COLO668 (cell line): ENCODE results near the gene TMCO4.
"Not testable (repeated sequence)": the region's sequence is repeated elsewhere in the genome, so short reads cannot be mapped to it uniquely, and the experiment has no call there.

Source experiments
- DNase-seq: peaks from one replicate; lab custom pipeline; 2025; ENCODE audit not compliant: unreplicated experiment; lab: John Stamatoyannopoulos, UW

The TMCO4 gene

DNA sequence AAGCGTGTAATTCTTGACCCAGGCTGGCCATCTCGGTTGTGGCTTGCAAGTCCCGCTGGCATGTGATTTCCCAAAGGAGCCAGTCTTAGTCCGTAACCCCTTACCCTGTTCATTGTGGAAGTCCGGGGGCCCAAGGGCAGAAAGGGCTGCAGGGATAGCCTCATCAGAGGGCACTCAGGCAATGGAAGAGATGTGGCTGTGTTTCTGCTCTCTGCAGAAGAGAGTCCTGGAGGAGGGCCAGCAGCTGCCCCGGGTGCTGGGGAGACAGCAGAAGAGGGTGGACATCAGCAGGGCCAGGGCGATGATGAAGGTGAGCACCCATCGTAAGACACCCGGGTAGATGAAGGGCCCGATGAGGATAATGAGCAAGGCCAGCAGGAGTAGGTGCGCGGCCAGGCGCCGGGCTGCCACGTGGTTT is 14.5 kb upstream of the TMCO4 start:
- peak; percentile 68 for DNase-seq

GRCh38 chr1:19813643-19813960 is 13.9 kb upstream of the TMCO4 start:
- DNase-seq: no peak

DNA sequence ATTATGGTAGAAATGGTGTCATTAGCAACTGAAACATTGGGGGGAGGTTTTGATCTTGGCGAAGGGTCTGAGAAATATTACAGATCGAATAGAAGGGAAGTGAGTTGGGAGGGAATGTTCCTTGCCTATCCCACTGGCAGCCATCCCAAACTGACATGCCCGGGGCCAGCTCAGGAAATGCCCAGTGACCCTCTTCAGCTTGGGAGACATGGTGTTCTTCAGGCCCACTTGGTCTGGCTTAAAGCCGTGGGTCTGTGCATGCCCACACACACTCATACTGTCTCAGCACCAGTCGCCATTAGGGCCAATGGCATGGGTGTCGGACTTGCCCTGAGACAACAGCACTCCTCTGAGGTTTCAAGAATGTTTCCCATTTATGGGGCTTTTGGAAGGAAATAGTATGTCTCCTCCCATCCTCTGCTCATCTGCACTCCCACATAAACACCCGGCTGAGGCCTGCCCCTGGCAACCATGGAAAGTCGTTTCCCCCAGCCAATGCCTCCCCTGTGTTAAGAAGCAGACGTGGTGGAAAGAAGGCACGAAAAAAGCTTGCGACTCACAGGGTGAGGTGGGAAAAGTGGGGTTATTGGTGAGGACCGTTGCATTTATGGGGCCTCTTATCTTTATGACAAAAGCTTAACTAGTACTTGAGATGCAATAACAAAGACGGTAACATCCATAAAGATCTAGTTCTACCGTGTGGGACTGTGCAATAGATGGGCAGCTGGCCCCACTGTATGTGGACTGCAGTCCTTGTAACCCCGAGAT is 13.3 kb upstream of the TMCO4 start:
- DNase-seq: no peak

GRCh38 chr1:19811206-19811851 is 11.6 kb upstream of the TMCO4 start:
- peak; percentile 57 for DNase-seq

DNA sequence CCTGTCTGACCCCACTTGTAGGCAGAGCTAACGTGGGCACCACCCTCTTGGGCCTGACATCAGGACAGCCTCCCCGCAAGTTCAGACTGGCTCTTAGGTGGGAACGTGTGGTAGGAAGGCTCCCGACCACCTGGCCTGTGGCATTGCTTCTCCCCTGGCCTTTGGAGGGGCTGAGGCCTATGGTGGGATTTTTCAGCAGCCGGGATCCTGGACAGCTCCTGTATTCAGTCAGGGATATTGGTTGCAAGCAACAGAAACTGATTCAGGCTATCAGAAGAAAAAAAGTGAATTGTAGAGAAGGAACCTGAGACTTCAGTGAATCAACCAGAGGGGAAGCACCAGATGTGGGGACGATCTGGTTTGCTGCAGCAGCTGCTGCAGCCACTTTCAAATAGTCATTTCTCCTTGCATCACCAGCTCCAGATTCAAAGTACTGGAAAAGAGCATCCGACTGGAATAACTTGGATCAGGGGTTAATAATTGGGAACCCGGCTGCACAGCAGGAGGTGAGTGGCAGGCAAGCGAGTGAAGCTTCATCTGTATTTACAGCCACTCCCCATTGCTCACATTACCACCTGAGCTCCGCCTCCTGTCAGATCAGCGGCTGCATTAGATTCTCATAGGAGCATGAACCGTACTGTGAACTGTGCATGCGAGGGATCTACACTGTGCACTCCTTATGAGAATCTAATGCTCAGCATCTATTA is 9.5 kb upstream of the TMCO4 start:
- peak; percentile 61 for DNase-seq

- DNase-seq: no peak
Observed at GRCh38 chr1:19808351-19808750, 8.6 kb upstream of the TMCO4 start.

- no peak for DNase-seq
Observed at GRCh38 chr1:19804831-19805251, 5.1 kb upstream of the TMCO4 start.

DNA sequence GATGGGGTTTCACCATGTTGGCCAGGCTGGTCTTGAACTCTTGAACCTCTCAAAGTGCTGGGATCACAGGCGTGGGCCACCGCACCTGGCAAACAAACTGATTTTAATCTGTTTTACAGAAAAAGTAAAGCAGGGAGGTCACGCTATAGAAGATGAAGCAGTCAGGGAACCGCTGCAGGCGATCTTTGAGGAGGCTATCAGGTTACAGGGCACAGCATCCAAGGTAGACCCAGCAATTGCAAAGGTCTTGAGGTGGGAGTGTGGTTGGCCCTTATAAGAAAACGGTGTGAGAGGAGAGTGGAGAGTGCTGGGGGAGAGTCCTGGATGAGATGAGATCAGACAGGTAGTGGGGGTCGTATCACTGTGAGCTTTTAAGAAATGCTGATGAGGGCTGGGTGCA is 2.6 kb upstream of the TMCO4 start:
- DNase-seq: no peak

DNA sequence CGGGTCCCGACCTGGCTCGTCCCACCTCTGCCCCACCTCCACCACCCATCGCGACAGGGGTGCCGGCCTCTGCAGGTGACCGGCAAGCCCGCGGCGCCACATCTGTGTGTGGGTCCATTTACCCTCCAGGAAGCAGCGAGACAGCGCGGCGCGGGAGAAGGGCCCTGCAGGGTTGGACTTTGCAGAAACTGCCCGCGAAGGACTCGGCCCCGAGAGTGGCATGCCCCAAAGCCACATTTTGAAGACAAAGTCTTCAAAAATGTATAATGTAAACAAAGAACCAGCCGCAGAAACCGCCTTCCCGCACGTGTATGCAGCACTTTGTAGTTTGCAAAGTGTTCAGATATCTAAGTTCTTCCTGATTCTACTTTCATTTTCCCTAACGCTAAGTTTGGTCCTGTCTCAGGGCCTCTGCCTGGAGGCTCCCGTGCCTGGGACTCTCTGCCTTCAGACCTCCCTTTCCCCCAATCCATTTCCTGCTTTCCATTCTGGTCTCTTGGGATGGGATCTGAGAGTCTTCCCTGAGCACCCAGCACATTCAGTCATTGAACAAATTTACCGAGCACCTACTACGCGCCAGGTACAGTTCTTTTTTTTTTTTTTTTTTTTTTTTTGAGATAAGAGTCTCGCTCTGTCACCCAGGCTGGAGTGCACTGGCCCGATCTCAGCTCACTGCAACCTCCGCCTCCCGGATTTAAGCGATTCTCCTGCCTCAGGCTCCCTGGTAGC is 524 bp upstream of the TMCO4 start:
- peak; percentile 93 for DNase-seq

DNA sequence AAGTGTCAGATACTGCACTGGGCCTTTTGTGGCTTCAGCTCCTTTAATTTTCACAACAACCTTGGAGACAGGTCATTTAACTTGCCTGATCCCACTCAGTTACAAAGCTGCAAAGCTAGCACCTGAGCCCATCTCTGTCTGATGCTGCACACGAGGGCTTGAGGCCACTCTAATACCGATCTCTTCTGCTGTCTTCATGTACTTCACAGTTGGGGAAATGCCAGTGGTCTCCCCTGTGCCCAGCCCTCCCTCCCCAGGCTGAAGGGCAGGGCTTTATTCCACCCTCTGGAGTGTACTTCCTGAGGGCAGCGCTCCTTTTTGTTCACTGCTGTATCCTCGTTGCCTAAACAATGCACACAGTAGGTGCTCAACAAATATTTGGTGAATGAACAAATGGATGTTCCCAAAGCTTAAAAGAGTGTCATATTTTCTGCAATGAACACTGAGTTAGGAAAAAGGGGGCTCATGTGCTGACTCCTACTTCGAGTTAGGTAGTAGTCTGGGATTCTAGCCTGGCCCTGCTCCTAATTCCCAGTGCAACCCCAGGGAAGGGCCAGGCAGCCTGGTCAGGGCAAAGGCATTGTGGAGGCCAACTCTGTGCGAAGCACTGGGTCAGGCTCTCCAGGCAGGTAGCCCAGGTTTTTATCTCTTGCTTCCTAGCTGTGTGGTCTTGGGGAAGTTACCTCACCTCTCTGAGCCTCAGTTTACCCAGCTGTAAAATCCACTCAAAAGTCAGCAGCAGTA is 1.1 kb downstream of the TMCO4 start:
- no peak for DNase-seq

DNA sequence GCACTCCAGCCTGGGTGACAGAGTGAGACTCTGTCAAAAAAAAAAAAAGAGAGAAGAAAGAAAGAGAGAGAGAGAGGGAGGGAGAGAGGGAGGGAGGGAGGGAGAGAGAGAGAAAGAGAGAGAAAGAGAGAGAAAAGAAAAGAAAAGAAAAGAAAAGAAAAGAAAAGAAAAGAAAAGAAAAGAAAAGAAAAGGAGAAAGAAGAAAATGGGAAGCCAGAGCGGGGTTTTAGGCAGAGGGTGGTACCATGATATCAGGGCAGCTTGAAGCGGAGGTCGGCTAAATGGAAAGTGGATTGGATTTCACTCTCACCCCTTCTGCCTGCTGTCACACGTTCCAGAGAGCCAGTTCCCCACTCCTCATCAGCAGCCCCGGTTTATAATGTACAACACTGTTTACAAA is 1.9 kb downstream of the TMCO4 start:
- no peak for DNase-seq

DNA sequence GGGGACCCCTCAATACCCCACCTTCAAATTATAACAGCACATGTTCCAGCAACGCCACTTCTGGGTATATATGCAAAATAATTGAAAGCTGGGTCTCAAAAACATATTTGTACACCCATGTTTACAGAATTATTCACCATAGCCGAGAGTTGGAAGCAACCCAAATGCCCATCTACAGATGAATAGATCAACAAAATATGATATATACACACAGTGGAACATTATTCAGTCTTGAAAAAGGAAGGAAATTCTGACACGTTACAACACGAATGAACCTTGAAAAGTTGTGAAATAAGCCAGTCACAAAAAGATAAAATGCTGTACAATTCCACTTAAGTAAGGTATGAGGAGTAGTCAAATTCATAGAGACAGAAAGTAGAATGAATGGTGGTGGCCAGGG is 5.1 kb downstream of the TMCO4 start:
- DNase-seq: no peak

DNA sequence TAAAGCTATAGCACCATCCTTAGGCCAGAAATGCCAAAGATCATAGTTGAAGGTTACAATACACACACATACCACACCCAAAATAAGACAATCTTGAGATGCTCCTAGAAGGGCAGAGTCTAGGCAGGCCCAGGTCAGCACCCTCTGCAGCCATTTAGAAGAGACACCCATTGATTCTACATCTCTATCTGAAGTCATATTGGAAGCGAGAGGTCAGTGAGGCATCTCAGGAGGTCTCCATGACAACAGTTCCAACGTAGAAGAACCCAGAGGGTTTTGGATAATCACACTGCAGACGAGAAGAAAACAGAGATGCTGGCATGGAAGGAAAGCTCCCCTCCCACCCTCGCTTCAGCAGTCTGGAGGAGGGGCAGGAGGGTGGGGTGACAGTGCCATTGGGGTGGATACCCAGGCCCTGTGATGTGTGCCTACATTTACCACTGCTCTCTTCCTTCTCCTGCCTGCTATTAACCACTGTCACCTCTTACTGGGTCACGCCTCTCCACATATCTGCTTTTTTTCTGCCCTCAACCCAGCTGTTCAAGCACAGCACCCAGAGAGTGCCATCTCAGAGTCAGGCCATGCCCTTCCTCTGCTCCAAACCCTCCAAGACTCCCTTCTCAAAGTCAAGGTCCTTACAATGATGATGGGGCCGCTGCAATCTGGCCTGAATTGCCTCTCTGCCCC is 6.2 kb downstream of the TMCO4 start:
- DNase-seq: no peak

DNA sequence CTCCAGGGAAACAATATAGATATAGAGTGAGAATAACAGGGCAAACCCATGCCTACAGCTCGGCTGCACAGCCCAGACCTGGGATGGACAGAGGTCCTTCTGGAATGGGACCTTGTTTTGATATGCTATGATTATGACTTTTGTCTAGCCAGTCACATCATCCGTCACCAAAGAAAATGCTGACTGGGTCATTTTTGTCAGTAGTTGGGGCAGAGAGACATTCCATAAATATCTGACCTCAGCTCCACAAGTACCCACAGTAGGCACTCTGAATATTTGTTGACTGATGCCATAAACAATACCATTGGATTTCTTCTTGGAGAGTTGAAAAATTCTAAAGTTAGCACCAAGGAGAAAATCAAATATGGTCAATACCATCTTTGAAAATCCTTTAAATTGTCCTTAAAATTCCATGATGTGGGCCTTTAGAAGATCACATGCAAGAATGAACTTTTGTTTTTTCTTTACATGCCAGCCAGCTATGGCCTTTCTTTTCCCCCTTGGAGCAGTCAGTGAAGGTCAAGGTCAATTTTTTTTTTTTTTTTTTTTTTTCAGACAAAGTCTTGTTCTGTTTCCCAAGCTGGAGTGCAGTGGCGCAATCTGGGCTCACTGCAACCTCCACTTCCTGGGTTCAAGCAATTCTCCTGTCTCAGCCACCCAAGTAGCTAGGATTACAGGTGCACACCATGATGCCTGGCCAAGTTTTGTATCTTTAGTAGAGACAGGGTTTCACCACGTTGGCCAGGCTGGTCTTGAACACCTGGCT is 7.3 kb downstream of the TMCO4 start:
- DNase-seq: no peak

DNA sequence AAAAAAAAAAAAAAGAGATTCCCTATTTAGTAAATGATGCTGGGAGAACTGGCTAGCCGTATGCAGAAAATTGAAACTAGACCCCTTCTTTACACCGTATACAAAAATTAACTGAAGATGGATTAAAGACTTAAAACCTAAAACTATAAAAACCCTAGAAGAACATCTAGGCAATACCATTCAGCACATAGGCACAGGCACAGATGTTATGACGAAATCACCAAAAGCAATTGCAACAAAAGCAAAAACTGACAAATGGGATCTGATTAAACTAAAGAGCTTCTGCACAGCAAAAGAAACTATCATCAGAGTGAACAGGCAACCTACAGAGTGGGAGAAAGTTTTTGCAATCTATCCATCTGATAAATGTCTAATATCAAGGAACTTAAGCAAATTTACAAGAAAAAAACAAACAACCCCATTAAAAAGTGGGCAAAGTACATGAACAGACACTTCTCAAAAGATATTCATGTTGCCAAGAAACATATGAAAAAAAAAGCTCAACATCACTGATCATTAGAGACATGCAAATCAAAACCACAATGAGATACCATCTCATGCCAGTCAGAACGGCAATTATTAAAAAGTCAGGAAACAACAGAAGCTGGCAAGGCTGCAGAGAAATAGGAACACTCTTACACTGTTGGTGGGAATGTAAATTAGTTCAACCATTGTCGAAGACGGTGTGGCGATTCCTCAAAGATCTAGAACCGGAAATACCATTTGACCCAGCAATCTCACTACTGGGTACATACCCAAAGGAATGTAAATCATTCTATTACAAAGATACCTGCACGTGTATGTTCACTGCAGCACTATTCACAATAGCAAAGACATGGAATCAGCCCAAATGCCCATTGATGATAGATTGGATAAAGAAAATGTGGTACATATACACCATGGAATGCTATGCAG is 9.4 kb downstream of the TMCO4 start:
- DNase-seq: not testable (repeated sequence)

GRCh38 chr1:19786988-19787423 is 12.7 kb downstream of the TMCO4 start:
- no peak for DNase-seq

- no peak for DNase-seq
Observed at GRCh38 chr1:19785660-19786059, 14.1 kb downstream of the TMCO4 start.

- DNase-seq: no peak
Observed at GRCh38 chr1:19780267-19780877, 19.3 kb downstream of the TMCO4 start.
